ENCODE data around the gene WDFY3. TPM values are rescaled to one million over a fixed set of nuclear protein-coding genes. Genes with fewer than 3 reads are reported as not detected.
A peak's percentile ranks its signal among the peaks of the same experiment; 100 is the strongest.

Gene WDFY3
- total and polyA plus RNA-seq, 2 of the 4 experiments (the other 2 are of a cell fraction), result 12.5 to 58.1 TPM

DNA sequence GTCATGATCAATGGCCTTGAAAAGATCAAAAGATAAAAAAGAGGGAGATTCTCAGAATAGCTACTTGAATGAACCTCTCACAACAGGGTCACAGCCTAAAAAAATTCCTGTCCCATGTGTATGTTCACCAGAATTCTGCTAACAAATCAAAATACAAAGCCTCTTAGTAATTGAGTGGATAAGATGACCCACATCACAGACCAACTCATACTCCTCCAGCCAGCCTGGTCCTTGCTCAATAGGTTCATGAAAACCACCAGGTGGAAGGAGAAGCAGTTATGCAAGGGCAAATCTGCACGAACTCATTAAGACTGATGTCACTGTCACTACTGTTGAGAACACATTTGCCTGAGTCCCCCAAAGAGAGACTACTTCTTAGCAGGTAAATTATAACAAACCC lies 21.5 kb downstream of the WDFY3 start:
- WGBS, 2 experiments (ENCODE audit: extremely low coverage in 2 of 2, insufficient read length in 1 of 2), result no CpG with 5 or more reads among the region's 1 CpG
- no peak overlapping the region for H2BK120ac ChIP-seq (ENCODE audit: low read depth, low read length)
- no peak overlapping the region for H2AK5ac ChIP-seq (ENCODE audit: low read depth, low read length)
- dilution Hi-C loops (cut with HindIII; ENCODE audit: low sequenced_read_pairs, unreplicated experiment) (no loop called here), intact Hi-C loops (cut with micrococcal nuclease) (loop anchor here (5.0 kb wide), 1 partner anchor 143 kb away; no protein-coding TSS in a partner anchor), in situ Hi-C loops (cut with MboI; ENCODE audit: low sequenced_read_pairs) (no loop called here)
- H4K20me1 ChIP-seq (ENCODE audit: insufficient read depth, low read length), result peaks cover 38% of the 10 kb centered on the region
- no peak overlapping the region for H3K23ac ChIP-seq (ENCODE audit: low read depth, low read length)
- H4K8ac ChIP-seq (ENCODE audit: low read depth in 2 of 2, low read length in 2 of 2), result no peak overlapping the region
- H2BK20ac ChIP-seq (ENCODE audit: low read depth, low read length), result no peak overlapping the region
- no peaks in the 10 kb centered on the region; the same call in none of the 2 replicates for H3K9me3 ChIP-seq (ENCODE audit: control insufficient read depth, insufficient read depth, low read length)
- no peak overlapping the region for H3K18ac ChIP-seq (ENCODE audit: low read depth, low read length)
- H3K4ac ChIP-seq (ENCODE audit: low read depth, low read length), result no peak overlapping the region
- peaks cover 36 to 55% of the 10 kb centered on the region in 2 experiments for H3K79me1 ChIP-seq (ENCODE audit: low read depth in 1 of 2, low read length in 2 of 2)
- H4K91ac ChIP-seq (ENCODE audit: insufficient read depth, low read depth, low read length), result no peak overlapping the region
- H2AK9ac ChIP-seq (replicated peaks; ENCODE audit: low read depth, low read length, poor library complexity), result no peak overlapping the region
- H4K5ac ChIP-seq (ENCODE audit: low read depth, low read length), result no peak overlapping the region
- DNase-seq (peak; percentile 31), ATAC-seq (ENCODE audit: low read depth) (no peak)
- H3K27me3 ChIP-seq (ENCODE audit: control insufficient read depth, insufficient read depth, low read length), result no peaks in the 10 kb centered on the region
- no peak overlapping the region for H2AFZ ChIP-seq (replicated peaks; ENCODE audit: low read length, poor library complexity)
- TF ChIP-seq CEBPB (IDR thresholded peaks at IDR 0.05; ENCODE audit: low read depth, low read length) (peak; percentile 45; the same call in 1 of the 2 replicates), CTCF (conservative IDR thresholded peaks at IDR 0.05; ENCODE audit: low read depth, low read length) (no peak)
- no peak overlapping the region for H2BK15ac ChIP-seq (ENCODE audit: low read depth, low read length)
- H3K14ac ChIP-seq (replicated peaks; ENCODE audit: low read depth, low read length), result no peak overlapping the region
- POLR2A ChIA-PET (ENCODE audit: unreplicated experiment), result no interaction called here
- H3K4me2 ChIP-seq (ENCODE audit: low read depth, low read length), result no peak overlapping the region
- H3K9ac ChIP-seq (ENCODE audit: low read depth, low read length), result no peak overlapping the region
- H3K4me3 ChIP-seq (ENCODE audit: insufficient read depth, low read depth, low read length), result no peak overlapping the region
- no peak overlapping the region for H2BK5ac ChIP-seq (ENCODE audit: low read depth, low read length, poor library complexity, severe bottlenecking)
- BruUV-seq (replicated peaks), result no TSS peak
- H3K27ac ChIP-seq (ENCODE audit: insufficient read depth, low read length), result no peak overlapping the region
- peaks cover 4% of the 10 kb centered on the region for H3K4me1 ChIP-seq (ENCODE audit: control insufficient read depth, insufficient read depth, low read length)
- peaks cover 10% of the 10 kb centered on the region for H3K9me1 ChIP-seq (ENCODE audit: insufficient read depth, low read length)
- H3K56ac ChIP-seq (ENCODE audit: extremely low read depth, insufficient read depth, low read length), result no peak overlapping the region
- H3K36me3 ChIP-seq (ENCODE audit: control insufficient read depth, insufficient read depth, low read length), result peaks cover 2% of the 10 kb centered on the region; the same call in 1 of the 2 replicates
- CTCF ChIA-PET, result no interaction called here
